ENCODE results near the gene LCN2. TPM values are rescaled to one million over a fixed set of nuclear protein-coding genes. Genes with fewer than 3 reads are reported as not detected.

The LCN2 gene
- total RNA-seq, 1 donor from 2014 or later, result 45.7 TPM

- no peak for TF ChIP-seq CTCF (conservative IDR thresholded peaks at IDR 0.05; ENCODE audit: low read depth, low read length)
- no peak for DNase-seq (ENCODE audit: low read depth)
- no peak overlapping the region for H3K4me3 ChIP-seq (ENCODE audit: low read depth, low read length)
Measured at GRCh38 chr9:128124451-128124850, 24.8 kb upstream of the LCN2 start.

- DNase-seq (ENCODE audit: low read depth), result no peak
- no peak overlapping the region for H3K4me3 ChIP-seq (ENCODE audit: low read depth, low read length)
- peak; percentile 76 for TF ChIP-seq CTCF (conservative IDR thresholded peaks at IDR 0.05; ENCODE audit: low read depth, low read length)
Measured at GRCh38 chr9:128124873-128125579, 24.2 kb upstream of the LCN2 start.

- peak overlapping the region; percentile 68 for H3K4me3 ChIP-seq (ENCODE audit: low read depth, low read length)
- no peak for DNase-seq (ENCODE audit: low read depth)
- TF ChIP-seq CTCF (conservative IDR thresholded peaks at IDR 0.05; ENCODE audit: low read depth, low read length), result no peak
Measured at GRCh38 chr9:128125580-128126354, 23.5 kb upstream of the LCN2 start.

GRCh38 chr9:128127568-128127989 is 21.7 kb upstream of the LCN2 start, which contains the start of gene PTGES2:
PTGES2 (minus strand) TSS chr9:128127729; CDS start chr9:128127717, 12 bp downstream.
- no peak for TF ChIP-seq CTCF (conservative IDR thresholded peaks at IDR 0.05; ENCODE audit: low read depth, low read length)
- peak within 1 kb of the TSS; percentile 68 for H3K4me3 ChIP-seq (ENCODE audit: low read depth, low read length)
- no peak for DNase-seq (ENCODE audit: low read depth)

GRCh38 chr9:128127990-128128835 is 21.0 kb upstream of the LCN2 start:
- no peak for TF ChIP-seq CTCF (conservative IDR thresholded peaks at IDR 0.05; ENCODE audit: low read depth, low read length)
- DNase-seq (ENCODE audit: low read depth), result no peak
- H3K4me3 ChIP-seq (ENCODE audit: low read depth, low read length), result peak overlapping the region; percentile 68

- peak overlapping the region; percentile 68 for H3K4me3 ChIP-seq (ENCODE audit: low read depth, low read length)
- DNase-seq (ENCODE audit: low read depth), result no peak
- TF ChIP-seq CTCF (conservative IDR thresholded peaks at IDR 0.05; ENCODE audit: low read depth, low read length), result no peak
Measured at GRCh38 chr9:128128836-128129590, 20.2 kb upstream of the LCN2 start.

Data from epithelial cell of proximal tubule (primary cell).